GM21717 (cell line): Measurements from ENCODE around the gene MACO1.
"Not testable (repeated sequence)": the region's sequence is repeated elsewhere in the genome, so short reads cannot be mapped to it uniquely, and the experiment has no call there.

Source experiments
- ATAC-seq: cut with Tn5 transposase; IDR thresholded peaks from one replicate; pipeline ENCODE4 v1.9.1; 2021; ENCODE audit warnings: mild to moderate bottlenecking, moderate library complexity; ENCODE audit not compliant: unreplicated experiment

MACO1 gene

GRCh38 chr1:25485536-25486411 is 55.1 kb downstream of the MACO1 start:
- no peak for ATAC-seq

- ATAC-seq = no peak
These were observed 55.9 kb downstream of the MACO1 start for GRCh38 chr1:25486602-25487001.

GRCh38 chr1:25487628-25488027 is 56.9 kb downstream of the MACO1 start:
- no peak for ATAC-seq

- ATAC-seq = no peak
These were observed 61.6 kb downstream of the MACO1 start for GRCh38 chr1:25492323-25492722.

- no peak for ATAC-seq
These were observed 64.3 kb downstream of the MACO1 start for GRCh38 chr1:25494952-25495351.

- no peak for ATAC-seq
These were observed 70.0 kb downstream of the MACO1 start for GRCh38 chr1:25500694-25501093.

- ATAC-seq = no peak
These were observed 70.8 kb downstream of the MACO1 start for GRCh38 chr1:25501235-25502058.

GRCh38 chr1:25502957-25503356 is 72.3 kb downstream of the MACO1 start:
- ATAC-seq = no peak

- ATAC-seq = no peak
These were observed 73.1 kb downstream of the MACO1 start for GRCh38 chr1:25503551-25504426.

GRCh38 chr1:25504706-25505595 is 74.3 kb downstream of the MACO1 start:
- ATAC-seq = no peak

- no peak for ATAC-seq
These were observed 75.1 kb downstream of the MACO1 start for GRCh38 chr1:25505656-25506385.

GRCh38 chr1:25506566-25507463 is 76.1 kb downstream of the MACO1 start:
- ATAC-seq = not testable (repeated sequence)

- ATAC-seq = no peak
These were observed 83.0 kb downstream of the MACO1 start for GRCh38 chr1:25513666-25514065.

GRCh38 chr1:25515033-25515432 is 84.3 kb downstream of the MACO1 start:
- ATAC-seq = no peak

GRCh38 chr1:25516686-25517085 is 86.0 kb downstream of the MACO1 start:
- ATAC-seq = no peak

GRCh38 chr1:25517476-25518394 is 87.0 kb downstream of the MACO1 start:
- ATAC-seq = no peak

GRCh38 chr1:25519624-25520023 is 88.9 kb downstream of the MACO1 start:
- no peak for ATAC-seq
